HG03095 (cell line): ENCODE measurements around the gene PDE11A.
A peak's percentile ranks its signal among the peaks of the same experiment; 100 is the strongest.

ENCODE experiments used
- ATAC-seq: cut with Tn5 transposase; IDR thresholded peaks from one replicate; pipeline ENCODE4 v1.9.1; 2021; ENCODE audit warnings: moderate library complexity; ENCODE audit not compliant: unreplicated experiment

PDE11A gene

DNA sequence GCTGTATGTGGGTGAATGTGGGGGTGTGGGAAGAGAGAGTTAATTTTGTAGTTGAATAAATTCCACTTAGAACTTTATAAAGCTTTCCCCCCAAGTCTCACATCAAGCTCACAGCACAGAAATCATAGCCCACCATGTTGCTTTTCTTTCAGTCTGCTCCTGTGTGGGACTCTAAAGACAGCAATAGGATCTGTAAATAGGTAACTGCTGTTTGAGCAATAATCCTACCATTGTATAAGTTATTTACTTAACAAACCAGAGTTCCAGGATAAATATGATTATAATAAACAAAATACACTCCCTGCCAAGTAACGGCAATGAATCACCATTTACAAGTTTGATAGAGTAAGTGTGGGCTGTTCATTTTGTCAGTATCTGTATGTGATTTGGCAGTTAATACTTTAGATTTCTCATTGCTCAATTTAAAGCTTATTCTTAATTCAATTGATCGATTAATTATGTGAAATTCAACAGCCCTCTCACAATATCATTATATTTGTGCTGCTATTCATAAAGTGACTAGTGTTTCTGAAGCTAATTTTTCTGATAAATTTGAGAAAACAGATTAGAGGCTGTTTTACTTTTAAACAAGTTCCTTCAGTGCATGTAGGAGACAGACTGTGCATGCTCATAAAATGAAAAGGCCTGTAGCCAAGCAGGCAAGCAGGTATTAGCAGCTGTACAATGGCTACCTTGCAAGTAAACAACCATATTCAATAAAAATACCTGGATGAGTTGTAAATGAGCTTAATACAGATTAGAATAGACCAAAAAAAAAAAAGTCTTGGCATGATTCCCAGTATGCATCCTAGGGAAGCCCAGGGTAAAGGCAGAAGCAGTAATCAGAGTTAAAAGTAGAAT lies 142.7 kb downstream of the PDE11A start:
- no peak for ATAC-seq

DNA sequence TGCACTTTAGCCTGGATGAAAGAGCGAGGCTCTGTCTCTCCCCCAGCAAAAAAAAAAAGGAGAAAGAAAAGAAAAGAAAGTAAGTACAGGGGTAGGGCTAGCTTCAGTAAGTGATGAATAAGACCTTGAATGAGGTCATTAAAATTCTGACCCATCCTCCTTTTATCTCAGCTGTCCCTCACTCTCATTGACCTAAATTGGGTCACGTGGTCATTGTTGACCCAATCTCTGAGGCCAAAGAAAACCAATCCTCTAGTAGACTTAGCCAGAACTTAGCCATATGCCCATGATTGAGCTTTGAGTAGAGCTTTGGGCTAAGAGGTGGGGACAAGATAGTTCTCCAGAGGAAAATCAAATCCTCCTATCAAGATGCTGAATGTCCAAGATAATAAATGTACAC lies 149.3 kb downstream of the PDE11A start:
- no peak for ATAC-seq

DNA sequence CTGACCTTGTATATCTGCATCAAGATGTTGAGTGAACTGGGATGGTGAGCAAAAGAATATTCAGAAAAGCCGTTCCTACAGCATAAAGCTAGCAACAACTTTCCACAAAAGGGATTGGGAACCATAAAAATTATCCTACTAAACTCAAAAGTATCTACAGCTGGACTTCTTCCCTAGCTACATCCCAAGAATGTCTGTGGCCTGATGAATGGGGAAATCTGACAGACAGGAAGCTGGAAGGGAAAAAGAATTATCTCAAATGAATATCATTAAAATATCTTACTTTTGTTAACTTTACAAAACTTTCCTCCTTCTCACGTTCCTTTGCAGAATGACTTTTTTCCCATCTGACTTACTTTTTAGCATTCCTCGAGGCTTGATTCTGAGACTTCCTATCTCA lies 150.9 kb downstream of the PDE11A start:
- ATAC-seq = no peak

DNA sequence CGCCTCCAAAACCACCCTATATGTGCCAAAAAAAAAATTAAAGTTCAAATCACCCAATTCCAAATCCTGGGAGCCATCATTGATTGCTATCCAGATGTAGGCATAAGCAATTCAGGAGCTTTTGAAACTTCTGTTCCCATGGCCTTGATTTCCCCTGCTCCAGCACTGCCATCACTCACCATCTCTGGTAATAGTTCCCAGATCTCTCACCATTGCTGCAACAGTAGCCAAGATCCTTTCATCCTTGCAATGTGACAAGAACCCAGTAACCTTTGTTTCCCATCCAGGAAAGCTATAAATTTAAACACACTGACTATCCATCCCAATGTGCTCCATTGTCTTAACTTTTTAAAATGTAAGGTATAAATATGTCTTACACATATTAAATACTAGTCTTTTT lies 155.4 kb downstream of the PDE11A start:
- no peak for ATAC-seq

DNA sequence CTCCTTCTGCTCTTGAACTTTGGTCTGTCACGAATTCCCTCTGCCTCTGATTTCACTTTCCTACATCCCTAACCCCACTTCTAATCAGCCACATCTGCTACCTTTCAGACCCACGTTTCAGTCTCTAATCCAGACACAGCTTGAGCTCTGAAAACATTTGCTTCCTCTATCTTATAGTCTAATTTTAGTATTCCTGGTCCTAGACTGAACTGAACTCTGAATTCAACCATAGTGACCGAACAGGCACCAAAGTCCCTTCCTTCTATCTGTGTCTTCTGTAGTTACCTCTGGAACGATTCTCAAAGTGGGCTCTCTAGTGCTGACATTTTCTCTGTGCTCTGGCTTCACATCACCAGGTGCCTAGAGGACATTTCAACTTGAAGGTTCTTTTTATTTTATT lies 156.2 kb downstream of the PDE11A start:
- no peak for ATAC-seq

DNA sequence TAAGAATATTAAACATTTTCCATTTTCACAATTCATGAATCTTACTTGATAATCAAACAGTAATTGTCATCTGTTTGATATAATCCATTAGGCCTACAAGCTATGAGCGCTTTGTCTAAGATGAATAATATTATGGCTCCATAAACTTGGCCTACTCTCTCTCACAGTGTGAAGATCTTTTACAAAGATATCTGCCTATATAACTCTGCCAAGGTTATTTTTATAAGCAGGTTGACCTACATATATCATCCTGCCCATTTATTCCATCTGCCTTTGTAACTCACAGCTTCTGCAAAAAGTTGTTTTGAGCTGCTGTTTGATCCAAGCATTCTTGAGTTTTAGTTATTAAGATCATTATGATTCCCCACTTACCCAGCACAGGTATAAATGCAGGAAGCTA lies 158.3 kb downstream of the PDE11A start:
- ATAC-seq = no peak

DNA sequence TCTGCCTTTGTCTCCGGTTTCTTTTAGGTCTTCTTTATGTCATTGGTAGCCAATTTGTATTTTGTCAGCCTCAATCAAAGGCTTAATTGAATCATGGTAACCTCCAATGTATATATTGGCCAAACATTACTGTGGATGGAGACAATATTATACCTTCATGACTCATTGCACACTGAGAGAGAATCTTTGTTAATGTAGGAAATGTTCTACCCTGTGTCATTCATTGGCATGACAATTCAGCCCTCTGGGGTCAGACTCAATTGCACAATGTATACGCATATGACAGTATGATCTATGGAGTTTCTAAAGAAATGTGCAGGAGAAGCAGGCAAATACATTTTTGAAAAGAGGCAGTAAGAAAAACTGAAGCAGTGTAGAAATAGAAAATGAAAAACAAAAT lies 162.6 kb downstream of the PDE11A start:
- no peak for ATAC-seq

DNA sequence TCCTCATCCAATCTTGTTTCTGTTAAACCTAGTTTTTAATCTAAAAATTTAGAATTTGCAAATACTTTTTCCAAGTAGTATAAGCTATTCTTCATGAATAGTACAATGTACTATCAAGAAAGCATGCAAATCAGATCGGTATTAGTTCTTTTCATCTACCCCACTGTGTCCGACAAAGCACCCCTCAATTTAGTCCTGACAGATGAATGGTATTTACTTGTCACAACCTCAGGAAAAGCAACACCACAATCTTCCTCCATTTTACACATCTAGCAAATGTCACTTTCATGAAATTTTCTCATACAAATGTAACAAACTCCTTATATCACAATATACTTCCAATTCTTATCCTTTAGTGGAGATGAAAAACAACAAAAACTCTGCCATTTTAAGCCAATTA lies 163.8 kb downstream of the PDE11A start:
- no peak for ATAC-seq

DNA sequence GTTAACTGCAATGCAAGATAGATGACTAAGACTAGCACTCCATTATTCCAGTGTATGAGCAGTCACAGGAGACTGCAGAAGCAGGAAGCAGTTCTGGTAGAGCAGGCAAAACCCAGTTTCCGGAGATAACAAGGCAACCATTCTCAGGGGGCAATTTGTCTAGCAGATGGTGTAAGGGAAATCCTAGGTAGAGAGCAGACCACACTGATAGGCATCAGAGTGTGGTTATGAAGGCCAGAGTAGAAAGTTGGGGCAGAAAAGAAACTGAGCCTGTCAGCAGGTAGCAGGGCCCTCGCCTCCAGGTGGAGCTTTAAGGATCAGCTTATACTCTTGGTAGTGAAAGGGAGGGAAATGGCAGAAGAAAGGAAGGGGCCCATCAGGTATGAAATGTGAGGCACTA lies 164.4 kb downstream of the PDE11A start:
- ATAC-seq = no peak

DNA sequence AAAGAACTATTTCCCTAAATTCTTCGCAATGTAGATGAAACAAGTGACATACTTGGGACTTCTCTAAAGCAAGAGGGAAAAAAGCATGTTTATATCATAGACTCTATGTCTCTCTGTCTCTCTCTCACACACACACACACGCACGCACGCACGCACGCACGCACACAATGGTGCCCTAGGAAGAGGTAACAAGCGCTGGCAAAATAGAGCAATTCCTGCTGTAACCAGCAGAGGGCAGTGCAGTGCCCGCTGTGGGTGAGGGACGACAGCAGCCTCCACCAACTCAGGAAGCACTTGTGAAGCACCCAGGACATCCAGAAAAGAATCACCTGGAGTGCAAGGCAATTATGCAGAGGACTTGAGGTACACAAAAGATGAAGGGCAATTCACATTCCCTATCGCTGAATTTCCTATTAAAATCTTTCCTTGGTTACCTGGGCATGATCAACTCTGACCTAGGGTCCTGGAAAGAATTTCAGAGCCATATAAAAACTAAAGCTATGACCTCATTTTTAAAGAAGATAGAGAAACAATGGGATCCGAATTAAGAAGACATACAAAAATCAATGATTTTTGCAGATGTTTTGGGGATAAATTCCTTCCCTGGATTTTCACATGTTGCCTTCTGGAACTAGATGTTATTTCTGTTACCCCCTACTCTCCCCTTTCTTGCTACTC lies 166.4 kb downstream of the PDE11A start:
- ATAC-seq = peak; percentile 82

DNA sequence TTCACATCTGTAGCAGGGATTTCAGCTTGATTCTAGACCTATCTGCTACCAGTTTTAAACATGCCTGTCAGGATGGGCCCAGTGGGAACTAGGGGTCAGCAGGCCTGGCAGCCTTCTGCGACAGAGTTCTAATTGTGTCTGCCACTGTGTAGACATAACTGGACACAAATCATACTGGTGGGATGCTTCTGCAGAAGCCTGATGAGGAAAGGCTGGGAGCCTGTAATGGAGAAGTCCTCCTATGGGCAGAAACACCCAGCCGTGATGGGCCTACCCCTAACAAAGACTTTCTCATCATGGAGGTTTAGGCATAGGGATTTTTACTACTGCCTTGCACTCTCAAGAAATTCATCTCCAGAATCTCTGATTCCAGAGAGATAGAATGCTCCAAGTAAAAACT lies 166.9 kb downstream of the PDE11A start:
- ATAC-seq = no peak

DNA sequence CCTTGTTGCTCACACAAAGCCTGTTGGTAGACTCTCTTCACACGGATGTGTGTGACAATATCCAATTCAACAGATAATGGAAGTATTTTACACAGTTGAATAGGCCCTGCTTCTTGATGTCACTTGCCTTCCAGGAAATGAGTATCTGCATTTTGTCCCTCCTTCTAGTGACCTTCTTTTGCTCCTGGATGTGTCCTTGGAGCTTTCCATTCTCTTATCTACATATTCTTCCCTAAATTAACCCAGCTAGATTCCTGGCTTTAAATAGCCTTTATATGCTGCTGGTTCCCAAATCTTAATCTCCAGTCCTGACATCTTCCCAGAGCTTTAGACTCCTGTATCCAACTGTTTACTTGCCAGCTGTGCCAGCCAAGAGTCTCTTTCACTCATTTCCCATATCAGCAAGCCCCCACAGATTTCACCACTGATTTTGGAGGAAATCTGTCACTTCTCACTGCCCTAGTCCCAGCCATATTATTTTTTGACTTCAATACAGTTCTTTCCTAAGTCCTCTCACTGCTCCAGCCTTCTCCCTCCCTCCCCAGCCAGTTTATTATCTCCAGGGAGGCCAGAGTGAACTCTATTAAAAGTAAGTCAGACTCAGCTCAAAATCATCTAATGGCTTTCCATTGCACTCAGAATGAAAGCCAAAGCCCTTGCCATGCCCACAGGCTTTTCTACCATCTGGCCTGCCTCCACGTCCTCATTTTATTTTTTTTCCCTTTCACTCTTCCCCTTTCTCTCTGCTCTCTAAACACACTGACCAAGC lies 170.0 kb downstream of the PDE11A start:
- no peak for ATAC-seq

DNA sequence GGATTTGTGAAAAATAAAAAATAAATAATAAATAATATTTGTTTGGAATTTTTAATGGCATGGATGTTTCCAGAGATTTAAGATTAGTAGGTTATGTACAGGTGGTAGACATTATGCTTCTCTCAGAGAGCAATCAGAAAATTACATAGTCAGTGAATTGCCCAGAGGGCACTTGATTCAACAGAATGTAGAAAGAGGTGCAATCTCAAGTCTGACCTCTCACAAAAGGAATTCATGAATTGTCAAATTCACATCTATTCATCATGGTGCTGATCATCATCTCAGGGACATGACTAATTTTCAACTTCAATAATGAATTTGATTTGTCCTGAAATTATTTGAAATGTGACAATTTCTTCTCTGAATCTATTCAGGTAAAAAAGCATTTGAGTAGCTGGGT lies 172.5 kb downstream of the PDE11A start:
- ATAC-seq = no peak

DNA sequence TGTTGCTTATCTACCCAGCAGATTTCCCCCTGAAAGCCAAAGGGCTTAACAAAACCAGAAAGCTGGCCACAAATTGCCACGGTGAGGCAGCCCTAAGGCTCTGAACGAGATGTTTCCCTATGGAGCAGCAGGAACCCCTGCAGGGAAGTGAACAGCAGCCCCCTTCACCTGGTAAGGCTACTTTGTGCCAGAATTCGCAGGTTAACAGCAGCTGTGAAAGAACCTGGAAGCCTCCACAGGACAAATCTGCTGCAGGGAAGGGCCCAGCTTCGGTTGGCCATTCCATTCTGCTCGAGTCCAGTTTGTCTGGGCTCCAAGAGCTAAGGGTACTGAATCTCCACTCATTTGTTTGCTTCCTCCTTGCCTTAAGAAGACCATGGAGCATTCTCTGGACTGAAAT lies 175.3 kb downstream of the PDE11A start:
- ATAC-seq = no peak

DNA sequence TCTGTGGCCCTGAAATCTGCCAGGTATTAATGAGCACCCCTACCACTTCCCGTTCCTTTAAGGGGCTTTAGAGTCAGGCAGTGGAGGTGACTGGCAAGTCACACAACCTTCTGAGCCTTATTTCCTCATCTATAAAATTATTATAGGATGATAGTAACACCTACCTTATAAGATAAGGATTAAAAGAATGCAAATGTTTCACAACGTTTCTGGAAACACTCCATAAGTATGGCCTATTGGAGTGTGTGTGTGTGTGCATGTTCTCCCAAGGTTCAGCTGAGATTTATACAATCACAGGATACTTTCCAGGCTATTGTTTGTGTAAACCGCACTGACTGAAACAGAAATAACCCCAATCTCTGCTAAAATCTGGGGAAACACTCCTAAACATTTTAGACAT lies 176.0 kb downstream of the PDE11A start:
- no peak for ATAC-seq

DNA sequence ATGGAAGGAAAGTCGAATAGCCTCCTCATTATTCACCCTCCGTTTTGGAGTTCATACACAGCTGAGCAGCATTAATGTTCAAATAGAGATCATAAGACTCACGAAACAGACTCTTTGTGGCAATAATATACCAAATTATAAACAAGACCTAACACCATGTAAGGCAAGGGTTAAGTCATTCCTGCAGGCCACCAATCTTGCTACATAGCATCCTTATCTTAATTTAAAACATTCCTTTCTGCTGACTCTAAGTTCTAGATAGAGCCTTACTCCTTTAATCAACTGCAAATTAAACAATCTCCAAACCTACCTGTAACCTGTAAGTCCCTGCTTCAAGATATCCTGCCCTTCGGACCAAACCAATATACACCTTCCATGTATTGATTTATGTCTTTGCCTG lies 178.0 kb downstream of the PDE11A start:
- ATAC-seq = no peak

DNA sequence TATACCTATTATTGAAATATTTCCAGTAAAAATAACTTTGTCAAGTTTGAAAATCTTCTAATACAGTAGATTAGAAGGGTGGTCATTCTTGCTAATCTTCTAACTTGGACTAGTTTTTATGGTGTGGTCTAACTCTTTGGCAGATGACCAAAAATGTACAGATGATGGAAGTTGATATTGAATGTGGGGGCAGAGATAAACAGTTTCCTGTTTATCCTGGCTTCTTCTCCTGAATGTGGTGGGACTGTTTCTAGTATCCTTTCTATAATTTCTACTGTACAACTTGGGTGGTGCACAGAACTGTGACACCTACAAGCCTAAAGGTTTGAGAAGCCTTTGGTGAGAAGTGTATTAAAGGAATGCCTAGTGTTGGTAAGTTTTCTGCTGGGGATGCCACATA lies 178.7 kb downstream of the PDE11A start:
- ATAC-seq = no peak

DNA sequence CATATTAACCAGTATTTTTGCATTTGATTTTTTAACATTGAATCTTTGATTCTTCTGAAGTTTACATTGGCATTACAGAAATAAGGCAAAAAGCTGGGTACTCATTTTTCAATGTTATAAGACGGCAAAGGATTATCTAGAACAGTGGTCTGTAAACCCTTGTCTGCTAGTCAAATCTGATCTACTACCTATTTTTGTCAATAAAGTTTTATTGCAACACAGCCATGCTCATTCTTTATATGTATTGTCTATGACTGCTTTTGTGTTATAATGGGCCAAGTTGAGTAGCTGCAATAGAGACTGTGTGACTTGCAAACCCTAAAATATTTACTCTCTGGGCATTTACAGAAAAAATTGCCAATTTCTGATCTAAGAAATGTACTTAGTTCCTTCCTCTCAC lies 181.0 kb downstream of the PDE11A start:
- ATAC-seq = no peak

DNA sequence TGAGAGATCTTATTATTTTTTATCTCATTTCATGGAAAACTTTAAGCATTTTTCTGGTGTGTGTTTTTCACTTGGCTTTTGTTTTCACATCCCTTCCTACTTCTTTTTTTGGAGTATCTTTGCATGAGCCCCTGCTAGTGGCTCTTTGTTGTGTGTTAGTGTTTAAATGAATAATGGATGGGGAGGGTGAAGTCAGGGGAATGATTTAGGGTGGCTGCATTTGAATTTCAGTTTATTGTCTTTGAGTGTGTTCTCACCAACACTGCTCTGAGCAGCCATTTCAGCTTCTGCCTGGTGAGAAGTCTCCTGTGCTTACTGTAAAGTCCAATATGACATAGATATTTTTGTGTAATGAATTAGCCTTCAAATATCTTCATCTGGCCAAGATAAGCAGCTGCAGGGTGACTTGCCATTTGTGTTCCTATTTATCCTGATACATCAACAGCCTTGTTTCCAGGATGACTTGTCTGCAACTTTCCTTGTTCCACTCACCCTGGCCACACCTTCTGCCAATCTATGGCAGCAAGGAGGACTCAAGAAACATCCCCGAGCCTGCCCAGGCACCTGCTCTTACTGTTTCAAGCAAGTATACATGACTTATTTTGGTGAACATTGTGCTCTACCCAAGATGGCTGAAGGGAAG lies 182.6 kb downstream of the PDE11A start:
- ATAC-seq = no peak

DNA sequence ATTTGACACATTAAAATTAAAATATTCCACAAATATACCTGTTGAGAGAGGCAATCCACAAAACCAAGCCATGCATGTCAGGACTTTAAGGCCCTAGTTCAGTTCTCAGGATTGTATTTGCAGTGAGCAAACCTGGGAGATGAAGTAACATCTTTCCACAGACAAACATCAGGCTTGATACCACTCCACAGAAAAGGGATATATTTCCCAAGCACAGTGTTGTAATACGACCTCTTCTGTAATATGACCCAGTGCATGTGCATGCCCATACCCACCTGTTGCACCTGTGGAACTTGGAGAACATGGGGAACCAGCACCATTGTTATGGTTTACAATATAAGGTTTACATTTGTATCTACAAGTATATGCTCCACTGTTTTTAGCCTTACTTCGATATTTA lies 184.0 kb downstream of the PDE11A start:
- no peak for ATAC-seq

DNA sequence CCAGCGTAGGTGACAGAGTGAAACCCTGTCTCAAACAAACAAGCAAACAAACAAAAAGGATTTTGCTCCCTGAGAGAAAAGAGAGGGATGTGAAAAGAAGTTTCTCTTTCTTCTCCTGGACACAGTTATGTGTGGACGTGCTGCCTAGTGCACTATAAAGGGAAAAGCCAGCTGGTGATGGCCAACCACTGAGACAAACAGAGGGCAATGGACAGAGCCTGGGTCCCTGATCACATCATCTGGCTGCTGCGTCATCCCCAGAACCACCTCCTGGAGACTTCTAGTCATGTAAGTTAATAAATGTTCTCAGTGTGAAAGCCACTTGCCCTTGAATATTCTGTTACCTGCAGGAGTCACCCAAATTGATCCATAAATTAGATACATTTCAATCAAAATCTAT lies 184.9 kb downstream of the PDE11A start:
- ATAC-seq = no peak
